ENCODE measurements around the gene PLAAT4. TPM values are rescaled to one million over a fixed set of nuclear protein-coding genes. Genes with fewer than 3 reads are reported as not detected.

Gene PLAAT4
- total and polyA plus RNA-seq, 2 of the 13 experiments (the other 11 are each of a cell fraction or from before 2014, with no cell fraction given) = 0.71 to 1.00 TPM

- CTCF ChIA-PET (ENCODE audit: low intra/inter-chr PET ratio, low total read pairs) = no interaction called here
- no peak for ATAC-seq
These were observed 33.1 kb upstream of the PLAAT4 start for GRCh38 chr11:63503492-63503891.

DNA sequence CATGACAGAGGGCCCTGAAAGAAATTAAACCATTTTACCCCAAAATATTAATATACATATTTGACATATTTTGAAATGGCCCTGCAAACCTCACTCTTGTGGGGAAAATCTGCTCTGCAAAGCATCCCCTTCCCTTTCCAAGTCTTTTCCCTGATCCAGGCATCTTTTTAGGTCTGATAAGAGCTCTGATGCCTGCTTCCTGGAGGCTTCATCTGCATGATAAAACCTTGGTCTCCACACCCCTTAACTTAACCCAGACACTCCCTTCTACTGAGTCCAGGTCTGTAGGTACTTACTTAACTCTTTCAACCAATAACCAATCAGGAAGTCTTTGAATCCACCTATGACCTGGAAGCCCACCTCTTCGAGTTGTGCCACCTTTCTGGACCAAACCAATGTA, 32.6 kb upstream of the PLAAT4 start:
- H3K4me1 ChIP-seq (ENCODE audit: insufficient read depth, low read length) = no peaks in the 10 kb centered on the region
- H4K20me1 ChIP-seq (ENCODE audit: insufficient read depth, low read length) = no peaks in the 10 kb centered on the region
- no peak overlapping the region for H3K4me2 ChIP-seq (ENCODE audit: low read depth, low read length)
- no peak overlapping the region for H3K4me3 ChIP-seq (replicated peaks in 1 of 3; ENCODE audit: insufficient read depth in 1 of 3, low read depth in 2 of 3, low read length in 3 of 3)
- FAIRE-seq (no peak), ATAC-seq (no peak), DNase-seq (ENCODE audit: low spot score) (no peak)
- ChIA-PET POLR2A (no interaction called here), CTCF (ENCODE audit: low intra/inter-chr PET ratio, low total read pairs) (no interaction called here)
- WGBS (ENCODE audit: low lambda C conversion rate) = 0% methylated on average over 1 of the region's 1 CpG
- peaks cover 11% of the 10 kb centered on the region; the same call in 1 of the 2 replicates for H3K9me3 ChIP-seq (ENCODE audit: low read length)
- intact Hi-C loops (cut with micrococcal nuclease; ENCODE audit: unreplicated experiment) (no loop called here), in situ Hi-C loops (cut with HindIII; ENCODE audit: extremely low pct_ligation_motif_present, low pct_unique_long_range_greater_than_20kb) (no loop called here)
- H3K27ac ChIP-seq (ENCODE audit: extremely low read length, insufficient read depth, low read length) = no peak overlapping the region
- no peak overlapping the region for H2AFZ ChIP-seq (ENCODE audit: low read length)
- no peak overlapping the region for H3K9ac ChIP-seq (ENCODE audit: insufficient read depth, low read depth, low read length)
- H3K27me3 ChIP-seq (ENCODE audit: control insufficient read depth in 1 of 2, insufficient read depth in 2 of 2, low read length in 2 of 2) = peaks cover 2 to 19% of the 10 kb centered on the region in 2 experiments; a peak in 3 of 5 replicates
- no TSS peak for BruUV-seq (replicated peaks)
- TF ChIP-seq SSRP1 (CRISPR knock-in tag; IDR thresholded peaks at IDR 0.05) (no peak), ZNF781 (CRISPR knock-in tag; IDR thresholded peaks at IDR 0.05; ENCODE audit: borderline replicate concordance, not compliant biosample characterization) (no peak), SP140L (CRISPR knock-in tag; IDR thresholded peaks at IDR 0.05; ENCODE audit: borderline replicate concordance) (no peak), JDP2 (CRISPR knock-in tag; IDR thresholded peaks at IDR 0.05; ENCODE audit: borderline replicate concordance) (no peak), ZNF431 (CRISPR knock-in tag; IDR thresholded peaks at IDR 0.05; ENCODE audit: borderline replicate concordance, low read depth) (no peak), RERE (CRISPR knock-in tag; IDR thresholded peaks at IDR 0.05; ENCODE audit: low read depth) (no peak), ZNF333 (CRISPR knock-in tag; IDR thresholded peaks at IDR 0.05; ENCODE audit: borderline replicate concordance) (no peak)
- TF ChIP-seq, protein P1, sequence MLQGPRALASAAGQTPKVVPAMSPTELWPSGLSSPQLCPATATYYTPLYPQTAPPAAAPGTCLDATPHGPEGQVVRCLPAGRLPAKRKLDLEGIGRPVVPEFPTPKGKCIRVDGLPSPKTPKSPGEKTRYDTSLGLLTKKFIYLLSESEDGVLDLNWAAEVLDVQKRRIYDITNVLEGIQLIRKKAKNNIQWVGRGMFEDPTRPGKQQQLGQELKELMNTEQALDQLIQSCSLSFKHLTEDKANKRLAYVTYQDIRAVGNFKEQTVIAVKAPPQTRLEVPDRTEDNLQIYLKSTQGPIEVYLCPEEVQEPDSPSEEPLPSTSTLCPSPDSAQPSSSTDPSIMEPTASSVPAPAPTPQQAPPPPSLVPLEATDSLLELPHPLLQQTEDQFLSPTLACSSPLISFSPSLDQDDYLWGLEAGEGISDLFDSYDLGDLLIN (CRISPR knock-in tag; IDR thresholded peaks at IDR 0.05; ENCODE audit: borderline replicate concordance) = no peak
- no peaks in the 10 kb centered on the region for H3K79me2 ChIP-seq (ENCODE audit: insufficient read depth, low read length)
- no peaks in the 10 kb centered on the region for H3K36me3 ChIP-seq (replicated peaks in 1 of 2; ENCODE audit: control insufficient read depth in 1 of 2, insufficient read depth in 2 of 2, low read length in 2 of 2)

More at GRCh38 chr11:63503492-63503891, 33.1 kb upstream of the PLAAT4 start:
- no peak overlapping the region for H3K4me3 ChIP-seq (replicated peaks in 1 of 3; ENCODE audit: insufficient read depth in 1 of 3, low read depth in 2 of 3, low read length in 3 of 3)
- POLR2A ChIA-PET = no interaction called here
- intact Hi-C loops (cut with micrococcal nuclease; ENCODE audit: unreplicated experiment) (no loop called here), in situ Hi-C loops (cut with HindIII; ENCODE audit: extremely low pct_ligation_motif_present, low pct_unique_long_range_greater_than_20kb) (no loop called here)
- no peak overlapping the region for H3K27ac ChIP-seq (ENCODE audit: extremely low read length, insufficient read depth, low read length)
- H3K4me2 ChIP-seq (ENCODE audit: low read depth, low read length) = no peak overlapping the region
- no TSS peak for BruUV-seq (replicated peaks)
- no peaks in the 10 kb centered on the region for H4K20me1 ChIP-seq (ENCODE audit: insufficient read depth, low read length)
- FAIRE-seq (no peak), DNase-seq (ENCODE audit: low spot score) (no peak)
- H3K36me3 ChIP-seq (replicated peaks in 1 of 2; ENCODE audit: control insufficient read depth in 1 of 2, insufficient read depth in 2 of 2, low read length in 2 of 2) = no peaks in the 10 kb centered on the region
- H3K9ac ChIP-seq (ENCODE audit: insufficient read depth, low read depth, low read length) = no peak overlapping the region
- peaks cover 2 to 19% of the 10 kb centered on the region in 2 experiments; a peak in 3 of 5 replicates for H3K27me3 ChIP-seq (ENCODE audit: control insufficient read depth in 1 of 2, insufficient read depth in 2 of 2, low read length in 2 of 2)
- 43% methylated on average over 6 of the region's 6 CpGs for WGBS (ENCODE audit: low lambda C conversion rate)
- H3K4me1 ChIP-seq (ENCODE audit: insufficient read depth, low read length) = no peaks in the 10 kb centered on the region
- no peaks in the 10 kb centered on the region for H3K79me2 ChIP-seq (ENCODE audit: insufficient read depth, low read length)
- TF ChIP-seq KLF16 (CRISPR knock-in tag; IDR thresholded peaks at IDR 0.05) = no peak
- no peak for TF ChIP-seq NR2C2 (CRISPR knock-in tag; IDR thresholded peaks at IDR 0.05; ENCODE audit: borderline replicate concordance)
- no peak overlapping the region for H2AFZ ChIP-seq (ENCODE audit: low read length)
- peaks cover 11% of the 10 kb centered on the region; the same call in 1 of the 2 replicates for H3K9me3 ChIP-seq (ENCODE audit: low read length)
